Mesenchymal stem cell (in vitro differentiated cells and primary cell): ENCODE data around the gene SLC26A4.

Experiments used
- DNase-seq: peaks from one replicate; pipeline ENCODE4 v3.0.0-alpha.2; 2013
- H2AFZ ChIP-seq: one replicate; pipeline ENCODE4 v1.6.1; 2013; ENCODE audit warnings: low read depth, mild to moderate bottlenecking, control low read depth, inconsistent platforms, low read length, moderate library complexity
- H2AK5ac ChIP-seq: 2 replicates; pipeline ENCODE4 v1.6.1; 2013; ENCODE audit warnings: low read length, moderate library complexity, mild to moderate bottlenecking, inconsistent platforms; ENCODE audit not compliant: severe bottlenecking
- H2BK120ac ChIP-seq: one replicate; pipeline ENCODE4 v1.6.1; 2013; ENCODE audit warnings: low read depth, mild to moderate bottlenecking, inconsistent platforms, low read length, moderate library complexity
- H2BK12ac ChIP-seq, 2 experiments: one replicate each; pipeline ENCODE4 v1.6.1; 2013; ENCODE audit warnings: inconsistent platforms in 2 of 2, low read length in 2 of 2, mild to moderate bottlenecking in 2 of 2, moderate library complexity in 2 of 2, control low read depth in 1 of 2
- H2BK15ac ChIP-seq: one replicate; pipeline ENCODE4 v1.6.1; 2013; ENCODE audit warnings: mild to moderate bottlenecking, low read depth, inconsistent platforms; ENCODE audit not compliant: poor library complexity, severe bottlenecking
- H2BK5ac ChIP-seq: 2 replicates; pipeline ENCODE4 v1.6.1; 2013; ENCODE audit warnings: low read depth, mild to moderate bottlenecking, low read length, control low read depth, inconsistent platforms; ENCODE audit not compliant: poor library complexity, severe bottlenecking
- H3K14ac ChIP-seq, 2 experiments: one replicate each; pipeline ENCODE4 v1.6.1; 2013; ENCODE audit warnings: inconsistent platforms in 2 of 2, low read length in 2 of 2, control low read depth in 1 of 2, mild to moderate bottlenecking in 1 of 2, moderate library complexity in 1 of 2
- H3K18ac ChIP-seq, 2 experiments: one replicate each; pipeline ENCODE4 v1.6.1; 2013; ENCODE audit warnings: inconsistent platforms in 2 of 2, low read length in 2 of 2, control low read depth in 1 of 2, low read depth in 1 of 2, mild to moderate bottlenecking in 1 of 2
- H3K23ac ChIP-seq, 2 experiments: one replicate each; pipeline ENCODE4 v1.6.1; 2013; ENCODE audit warnings: inconsistent platforms in 2 of 2, low read length in 2 of 2, mild to moderate bottlenecking in 2 of 2, moderate library complexity in 2 of 2, control low read depth in 1 of 2
- H3K27ac ChIP-seq: 2 replicates; pipeline ENCODE4 v1.5.1; 2013; ENCODE audit warnings: mild to moderate bottlenecking, moderate library complexity, low read length, control low read depth, inconsistent platforms; ENCODE audit not compliant: poor library complexity, severe bottlenecking
- H3K27me3 ChIP-seq, 2 experiments: 2 replicates each; pipeline versions ENCODE4 v1.6.1 to v1.7.0; 2013; ENCODE audit warnings: low read length in 2 of 2, mild to moderate bottlenecking in 2 of 2, moderate library complexity in 2 of 2, control low read depth in 1 of 2, inconsistent platforms in 1 of 2; ENCODE audit not compliant: control insufficient read depth in 1 of 2, insufficient read depth in 1 of 2
- H3K36me3 ChIP-seq, 2 experiments: 2 replicates each; pipeline versions ENCODE4 v1.6.1 to v1.7.0; 2013; ENCODE audit warnings: low read length in 2 of 2, control low read depth in 1 of 2, inconsistent platforms in 1 of 2, low read depth in 1 of 2, mild to moderate bottlenecking in 1 of 2; ENCODE audit not compliant: insufficient read depth in 2 of 2, control insufficient read depth in 1 of 2
- H3K4ac ChIP-seq, 2 experiments: one replicate each; pipeline ENCODE4 v1.6.1; 2013; ENCODE audit warnings: inconsistent platforms in 2 of 2, low read length in 2 of 2, mild to moderate bottlenecking in 2 of 2, moderate library complexity in 2 of 2, control low read depth in 1 of 2, low read depth in 1 of 2
- H3K4me1 ChIP-seq: 2 replicates; pipeline ENCODE4 v1.6.1; 2013; ENCODE audit warnings: low read depth, low read length, control low read depth; ENCODE audit not compliant: control insufficient read depth, insufficient read depth
- H3K4me2 ChIP-seq: 2 replicates; pipeline ENCODE4 v1.6.1; 2013; ENCODE audit warnings: low read length, mild to moderate bottlenecking, inconsistent platforms; ENCODE audit not compliant: poor library complexity, severe bottlenecking
- H3K4me3 ChIP-seq, 2 experiments: 2 replicates each; pipeline versions ENCODE4 v1.5.1 to v1.7.0; 2013; ENCODE audit warnings: low read length in 2 of 2, mild to moderate bottlenecking in 2 of 2, control low read depth in 1 of 2, low read depth in 1 of 2; ENCODE audit not compliant: insufficient read depth in 1 of 2
- H3K79me1 ChIP-seq: replicated peaks from 2 replicates; pipeline ENCODE4 v1.6.1; 2013; ENCODE audit warnings: mild to moderate bottlenecking, control low read depth, low read length, inconsistent platforms; ENCODE audit not compliant: poor library complexity, severe bottlenecking
- H3K9ac ChIP-seq: 2 replicates; pipeline ENCODE4 v1.7.0; 2013; ENCODE audit warnings: mild to moderate bottlenecking, low read length, moderate library complexity
- H3K9me3 ChIP-seq: 2 replicates; pipeline ENCODE4 v1.7.0; 2013; ENCODE audit warnings: mild to moderate bottlenecking, low read length; ENCODE audit not compliant: control insufficient read depth
- H4K8ac ChIP-seq: one replicate; pipeline ENCODE4 v1.6.1; 2013; ENCODE audit warnings: inconsistent platforms, mild to moderate bottlenecking, low read length, moderate library complexity
- H4K91ac ChIP-seq: one replicate; pipeline ENCODE4 v1.6.1; 2013; ENCODE audit warnings: mild to moderate bottlenecking, low read length, inconsistent platforms
- whole genome bisulfite sequencing: methylation state at CpG from one replicate; pipeline ENCODE4 v1.1.7; 2013; ENCODE audit warnings: mixed read lengths; 5-methylcytosine and 5-hydroxymethylcytosine counted together

Gene SLC26A4

DNA sequence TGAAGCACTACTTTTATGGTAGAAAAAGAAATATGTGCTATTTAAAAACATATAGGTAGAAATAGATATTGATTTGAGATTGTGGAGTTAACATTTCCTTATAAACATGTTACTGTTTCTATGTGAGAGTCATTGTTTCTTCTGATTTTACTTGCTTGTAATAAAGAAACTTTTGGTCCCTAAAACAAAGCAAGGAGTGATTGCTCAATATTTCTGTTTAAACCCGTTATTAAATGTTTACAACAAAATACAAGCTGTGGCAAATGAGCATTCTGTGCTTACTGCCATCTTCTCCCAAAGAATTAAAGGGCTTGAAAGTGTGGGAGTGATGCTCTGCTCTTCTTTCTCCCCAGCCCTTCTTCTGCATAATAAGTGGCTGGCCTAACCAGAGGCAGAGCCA is 60.7 kb downstream of the SLC26A4 start:
- Histone ChIP-seq H3K9me3 (no peaks in the 10 kb centered on the region), H2BK120ac (no peak overlapping the region), H3K4me3 (no peak overlapping the region), H2AK5ac (no peak overlapping the region), H3K27me3 (peaks cover 0 to 10% of the 10 kb centered on the region in 2 experiments), H3K4me1 (no peaks in the 10 kb centered on the region), H3K9ac (no peak overlapping the region), H3K18ac (no peak overlapping the region), H2BK12ac (no peak overlapping the region), H4K91ac (no peak overlapping the region), H3K14ac (no peak overlapping the region), H3K36me3 (no peaks in the 10 kb centered on the region), H3K79me1 (no peaks in the 10 kb centered on the region), H3K4ac (no peak overlapping the region), H2AFZ (no peak overlapping the region), H4K8ac (no peak overlapping the region), H3K23ac (no peak overlapping the region), H2BK15ac (no peak overlapping the region), H2BK5ac (no peak overlapping the region), H3K4me2 (no peak overlapping the region), H3K27ac (no peak overlapping the region)
- no CpG with 5 or more reads among the region's 1 CpG for WGBS
- no peak for DNase-seq

DNA sequence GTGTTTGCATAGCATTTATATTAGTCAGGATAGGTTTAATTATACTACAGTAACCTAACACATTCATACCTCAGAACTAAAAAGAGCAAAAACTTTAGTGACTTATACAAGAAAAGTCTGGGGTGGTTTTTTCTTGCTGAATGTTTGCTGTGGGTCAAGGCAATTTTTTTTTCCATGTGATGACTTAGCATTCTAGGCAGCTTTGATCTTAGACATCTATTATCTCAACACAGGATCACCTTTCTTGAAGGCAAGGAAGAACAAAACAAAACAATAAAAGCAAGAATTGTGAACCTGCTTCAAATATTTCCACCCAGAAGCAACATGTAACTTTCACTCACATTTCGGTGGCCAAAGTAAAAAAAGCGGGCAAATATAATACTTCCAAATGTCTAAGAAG is 62.6 kb downstream of the SLC26A4 start:
- H2BK5ac ChIP-seq: no peak overlapping the region
- H2BK12ac ChIP-seq: no peak overlapping the region
- no peak overlapping the region for H4K91ac ChIP-seq
- no peak overlapping the region for H2BK15ac ChIP-seq
- H3K4ac ChIP-seq: no peak overlapping the region
- H3K27ac ChIP-seq: no peak overlapping the region
- no peak overlapping the region for H3K14ac ChIP-seq
- no peak overlapping the region for H3K23ac ChIP-seq
- no peak overlapping the region for H2AK5ac ChIP-seq
- H3K4me2 ChIP-seq: no peak overlapping the region
- no peak overlapping the region for H3K9ac ChIP-seq
- no peaks in the 10 kb centered on the region for H3K79me1 ChIP-seq
- no peaks in the 10 kb centered on the region for H3K36me3 ChIP-seq
- no peak overlapping the region for H4K8ac ChIP-seq
- no CpG with 5 or more reads among the region's 2 CpGs for WGBS
- H3K4me1 ChIP-seq: no peaks in the 10 kb centered on the region
- H3K4me3 ChIP-seq: no peak overlapping the region
- no peak overlapping the region for H2BK120ac ChIP-seq
- no peak for DNase-seq
- no peak overlapping the region for H2AFZ ChIP-seq
- peaks cover 14 to 25% of the 10 kb centered on the region in 2 experiments for H3K27me3 ChIP-seq
- H3K18ac ChIP-seq: no peak overlapping the region
- no peaks in the 10 kb centered on the region for H3K9me3 ChIP-seq

DNA sequence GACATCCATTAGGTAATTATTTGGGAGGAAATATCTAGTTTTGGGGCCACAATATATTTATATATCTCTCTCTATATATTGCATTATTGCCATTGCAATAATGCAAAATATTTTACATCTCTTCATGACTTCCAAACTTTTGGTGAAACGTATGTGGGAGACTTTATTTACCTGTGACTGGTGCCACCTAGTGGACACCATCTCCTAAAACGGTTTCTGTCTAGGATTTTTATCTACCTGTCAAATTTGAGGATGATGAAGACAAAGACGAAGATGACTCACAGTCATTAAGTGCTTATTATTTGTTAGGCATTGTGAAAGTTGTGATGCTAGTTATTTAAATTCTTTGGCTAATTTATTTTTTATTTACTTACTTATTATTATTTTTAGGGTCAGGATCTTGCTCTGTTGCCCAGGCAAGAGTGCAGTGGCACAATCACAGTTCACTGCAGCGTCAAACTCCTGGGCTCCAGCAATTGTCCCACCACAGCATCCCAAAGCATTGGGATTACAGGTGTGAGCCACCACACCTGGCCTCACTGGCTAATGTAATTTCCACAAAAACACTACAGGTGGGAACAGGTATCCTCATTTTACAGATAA is 64.6 kb downstream of the SLC26A4 start:
- Histone ChIP-seq H3K18ac (no peak overlapping the region), H3K23ac (no peak overlapping the region), H2AK5ac (no peak overlapping the region), H4K8ac (no peak overlapping the region), H3K9ac (no peak overlapping the region), H3K4me2 (no peak overlapping the region), H3K4me1 (no peaks in the 10 kb centered on the region), H2BK15ac (no peak overlapping the region), H3K79me1 (no peaks in the 10 kb centered on the region), H3K4ac (no peak overlapping the region), H2BK12ac (no peak overlapping the region), H3K36me3 (no peaks in the 10 kb centered on the region), H3K4me3 (no peak overlapping the region), H3K27me3 (peaks cover 18 to 28% of the 10 kb centered on the region in 2 experiments), H3K14ac (no peak overlapping the region), H2BK120ac (no peak overlapping the region), H3K27ac (no peak overlapping the region), H2BK5ac (no peak overlapping the region), H3K9me3 (no peaks in the 10 kb centered on the region), H4K91ac (no peak overlapping the region), H2AFZ (no peak overlapping the region)
- 41% methylated on average over 3 of the region's 4 CpGs for WGBS
- peak; percentile 44 for DNase-seq

DNA sequence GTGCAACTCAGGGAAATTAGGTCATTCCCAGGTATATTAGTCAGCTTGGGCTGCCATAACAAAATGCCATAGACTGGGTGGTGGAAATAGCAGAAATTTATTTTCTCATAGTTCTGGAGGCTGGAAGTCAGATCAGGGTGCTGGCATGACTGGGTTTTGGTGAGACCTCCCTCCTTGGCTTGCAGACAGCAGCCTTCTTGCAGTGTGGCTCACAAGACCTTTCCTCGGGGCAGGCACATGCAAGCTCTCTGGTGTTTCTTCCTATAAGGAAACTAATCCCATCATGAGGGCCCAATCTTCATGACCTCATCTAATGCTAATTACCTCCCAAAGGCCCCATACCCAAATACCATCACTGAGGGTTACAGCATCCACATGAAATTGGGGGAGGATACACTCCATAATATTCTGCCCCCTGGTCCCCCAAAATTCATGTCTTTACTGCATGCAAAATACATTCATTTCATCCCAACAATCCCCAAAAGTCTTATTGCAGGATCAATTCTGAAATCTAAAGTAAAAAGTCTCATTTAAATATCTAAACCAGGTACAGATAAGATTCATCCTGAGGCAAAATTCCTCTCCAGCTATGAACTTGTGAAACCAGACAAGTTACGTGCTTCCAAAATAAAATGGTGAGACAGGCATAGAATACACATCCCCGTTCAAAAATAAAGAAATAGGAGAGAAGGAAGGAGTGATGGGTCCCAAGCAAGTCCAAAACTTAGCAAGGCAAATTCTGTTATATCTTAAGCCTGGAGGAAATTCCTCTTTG is 65.9 kb downstream of the SLC26A4 start:
- Histone ChIP-seq H2BK120ac (no peak overlapping the region), H4K91ac (no peak overlapping the region), H4K8ac (no peak overlapping the region), H2AFZ (no peak overlapping the region), H3K79me1 (no peaks in the 10 kb centered on the region), H2BK5ac (no peak overlapping the region), H3K18ac (no peak overlapping the region), H3K9ac (no peak overlapping the region), H3K4me2 (no peak overlapping the region), H3K27me3 (peaks cover 18 to 22% of the 10 kb centered on the region in 2 experiments), H3K23ac (no peak overlapping the region), H3K9me3 (no peaks in the 10 kb centered on the region), H3K14ac (no peak overlapping the region), H3K36me3 (no peaks in the 10 kb centered on the region), H3K4ac (no peak overlapping the region), H2AK5ac (no peak overlapping the region), H2BK15ac (no peak overlapping the region), H2BK12ac (no peak overlapping the region), H3K27ac (no peak overlapping the region), H3K4me3 (no peak overlapping the region), H3K4me1 (no peaks in the 10 kb centered on the region)
- no peak for DNase-seq
- WGBS: 84% methylated on average over 3 of the region's 3 CpGs
